SK-N-SH (cell line): Measurements from ENCODE around the gene TSPAN31. TPM values are rescaled to one million over a fixed set of nuclear protein-coding genes. Genes with fewer than 3 reads are reported as not detected.
A peak's percentile ranks its signal among the peaks of the same experiment; 100 is the strongest.

Source experiments
- CHD2 ChIP-seq: fragments of 150-350 bp; IDR thresholded peaks from 2 replicates; pipeline ENCODE4 v1.6.1; 2018; ENCODE audit warnings: low read length; ENCODE audit not compliant: partially characterized antibody
- CTCF ChIP-seq: fragments of 200-600 bp; sonication (generic); IDR thresholded peaks from 2 replicates; pipeline ENCODE4 v1.6.1; 2017; ENCODE audit warnings: antibody characterized with exemption, mild to moderate bottlenecking, moderate library complexity
- ELF1 ChIP-seq: IDR thresholded peaks from 2 replicates; pipeline ENCODE4 v1.4.0; 2012
- EP300 ChIP-seq, 2 experiments: IDR thresholded peaks; 2 replicates each; pipeline versions ENCODE4 v1.4.0 to v1.6.1; 2012; ENCODE audit warnings: borderline replicate concordance in 1 of 2, low read depth in 1 of 2, low read length in 1 of 2
- EZH2phosphoT487 ChIP-seq: fragments of 200-600 bp; sonication (generic); IDR thresholded peaks from 2 replicates; pipeline ENCODE4 v1.6.1; 2017; ENCODE audit warnings: low read depth, mixed run types, mild to moderate bottlenecking, antibody characterized with exemption, moderate library complexity, borderline replicate concordance
- FOXM1 ChIP-seq: IDR thresholded peaks from 2 replicates; pipeline ENCODE4 v1.4.0; 2012; ENCODE audit warnings: low read depth, mild to moderate bottlenecking
- IRF3 ChIP-seq: fragments of 150-350 bp; IDR thresholded peaks from 2 replicates; pipeline ENCODE4 v1.6.1; 2016; ENCODE audit warnings: mild to moderate bottlenecking, low read depth, low read length
- MEF2A ChIP-seq: IDR thresholded peaks from 2 replicates; pipeline ENCODE4 v1.4.0; 2012; ENCODE audit warnings: low read depth, borderline replicate concordance
- NFIC ChIP-seq: IDR thresholded peaks from 2 replicates; pipeline ENCODE4 v1.4.0; 2012; ENCODE audit warnings: borderline replicate concordance
- POLR2AphosphoS5 ChIP-seq: IDR thresholded peaks from 2 replicates; pipeline ENCODE4 v1.6.1; 2012; ENCODE audit warnings: low read depth, low read length
- RCOR1 ChIP-seq: fragments of 150-350 bp; IDR thresholded peaks from 2 replicates; pipeline ENCODE4 v1.6.1; 2017; ENCODE audit warnings: antibody characterized with exemption, low read length
- RXRA ChIP-seq: IDR thresholded peaks from 2 replicates; pipeline ENCODE4 v1.4.0; 2012; ENCODE audit warnings: low read depth, mild to moderate bottlenecking, borderline replicate concordance
- SMC3 ChIP-seq: IDR thresholded peaks from 2 replicates; pipeline ENCODE4 v1.6.1; 2012; ENCODE audit warnings: low read depth, low read length, improper control_type of control experiment
- TCF12 ChIP-seq: IDR thresholded peaks from 2 replicates; pipeline ENCODE4 v1.4.0; 2012
- USF2 ChIP-seq: fragments of 150-350 bp; IDR thresholded peaks from 2 replicates; pipeline ENCODE4 v1.6.1; 2017; ENCODE audit warnings: antibody characterized with exemption, low read length, low read depth, borderline replicate concordance
- polyA plus RNA-seq, 3 experiments: library from polyadenylated mRNA; depleted of rRNA; stranded (reverse); fragments of >200 nt; gene quantifications; 2 replicates each; pipeline ENCODE4 v1.2.3, GENCODE V29; 2012
- TF ChIP-seq, protein P1 (sequence below): IDR thresholded peaks from 2 replicates; pipeline ENCODE4 v1.4.0; 2012; ENCODE audit warnings: low read depth, borderline replicate concordance
- TF ChIP-seq, protein P2 (sequence below): IDR thresholded peaks from 2 replicates; pipeline ENCODE4 v1.4.0; 2012; ENCODE audit warnings: low read depth, borderline replicate concordance

Gene TSPAN31
- polyA plus RNA-seq, 1 of the 3 experiments (the other 2 are of a cell fraction): 36.8 TPM

GRCh38 chr12:57782608-57783465 lies 38.0 kb downstream of the TSPAN31 start, which contains the start of gene TSFM (continued):
- TF ChIP-seq, protein P1, sequence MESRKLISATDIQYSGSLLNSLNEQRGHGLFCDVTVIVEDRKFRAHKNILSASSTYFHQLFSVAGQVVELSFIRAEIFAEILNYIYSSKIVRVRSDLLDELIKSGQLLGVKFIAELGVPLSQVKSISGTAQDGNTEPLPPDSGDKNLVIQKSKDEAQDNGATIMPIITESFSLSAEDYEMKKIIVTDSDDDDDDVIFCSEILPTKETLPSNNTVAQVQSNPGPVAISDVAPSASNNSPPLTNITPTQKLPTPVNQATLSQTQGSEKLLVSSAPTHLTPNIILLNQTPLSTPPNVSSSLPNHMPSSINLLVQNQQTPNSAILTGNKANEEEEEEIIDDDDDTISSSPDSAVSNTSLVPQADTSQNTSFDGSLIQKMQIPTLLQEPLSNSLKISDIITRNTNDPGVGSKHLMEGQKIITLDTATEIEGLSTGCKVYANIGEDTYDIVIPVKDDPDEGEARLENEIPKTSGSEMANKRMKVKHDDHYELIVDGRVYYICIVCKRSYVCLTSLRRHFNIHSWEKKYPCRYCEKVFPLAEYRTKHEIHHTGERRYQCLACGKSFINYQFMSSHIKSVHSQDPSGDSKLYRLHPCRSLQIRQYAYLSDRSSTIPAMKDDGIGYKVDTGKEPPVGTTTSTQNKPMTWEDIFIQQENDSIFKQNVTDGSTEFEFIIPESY: peak; percentile 91; the same call in 1 of the 2 replicates
- TF ChIP-seq SMC3: peak; percentile 47
- no peak for TF ChIP-seq FOXM1
- no peak for TF ChIP-seq NFIC
- TF ChIP-seq, protein P2, sequence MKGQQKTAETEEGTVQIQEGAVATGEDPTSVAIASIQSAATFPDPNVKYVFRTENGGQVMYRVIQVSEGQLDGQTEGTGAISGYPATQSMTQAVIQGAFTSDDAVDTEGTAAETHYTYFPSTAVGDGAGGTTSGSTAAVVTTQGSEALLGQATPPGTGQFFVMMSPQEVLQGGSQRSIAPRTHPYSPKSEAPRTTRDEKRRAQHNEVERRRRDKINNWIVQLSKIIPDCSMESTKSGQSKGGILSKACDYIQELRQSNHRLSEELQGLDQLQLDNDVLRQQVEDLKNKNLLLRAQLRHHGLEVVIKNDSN: no peak
- TF ChIP-seq RCOR1: no peak
- TF ChIP-seq RXRA: no peak
- TF ChIP-seq EZH2phosphoT487: no peak
- TF ChIP-seq ELF1: peak; percentile 80; the same call in 1 of the 2 replicates
- TF ChIP-seq USF2: no peak
- TF ChIP-seq EP300 (IDR thresholded peaks at IDR 0.05; ENCODE audit: borderline replicate concordance in 1 of 2, low read depth in 1 of 2, low read length in 1 of 2): no peak
- peak; percentile 40; the same call in 1 of the 2 replicates for TF ChIP-seq TCF12
- TF ChIP-seq CTCF: peak; percentile 95
- TF ChIP-seq CHD2: peak; percentile 86
- TF ChIP-seq IRF3: no peak
- no peak for TF ChIP-seq MEF2A
- TF ChIP-seq POLR2AphosphoS5: peak; percentile 92
- TF ChIP-seq, all 33 proteins: peak for 18
